Hepatocyte (in vitro differentiated cells): ENCODE results near the gene HOXA11. TPM values are rescaled to one million over a fixed set of nuclear protein-coding genes. Genes with fewer than 3 reads are reported as not detected.
A peak's percentile ranks its signal among the peaks of the same experiment; 100 is the strongest.

ENCODE experiments used
- DNase-seq: peaks from one replicate; pipeline ENCODE4 v3.0.0-alpha.2; 2016; ENCODE audit warnings: low spot score
- H2AFZ ChIP-seq: fragments of 200-600 bp; sonication (generic); 2 replicates; pipeline ENCODE4 v1.6.0; 2016; ENCODE audit warnings: antibody characterized with exemption, mild to moderate bottlenecking
- H3K27ac ChIP-seq: fragments of 200-600 bp; sonication (generic); 2 replicates; pipeline ENCODE4 v1.5.1; 2016; ENCODE audit warnings: mild to moderate bottlenecking
- H3K27me3 ChIP-seq: fragments of 200-600 bp; sonication (generic); 2 replicates; pipeline ENCODE4 v1.6.1; 2016
- H3K36me3 ChIP-seq: fragments of 200-600 bp; sonication (generic); replicated peaks from 2 replicates; pipeline ENCODE4 v1.5.1; 2016; ENCODE audit warnings: low read depth; ENCODE audit not compliant: insufficient read depth
- H3K4me1 ChIP-seq: fragments of 200-600 bp; sonication (generic); 2 replicates; pipeline ENCODE4 v1.5.1; 2016; ENCODE audit warnings: mild to moderate bottlenecking, moderate library complexity; ENCODE audit not compliant: insufficient read depth
- H3K4me2 ChIP-seq: fragments of 200-600 bp; sonication (generic); 2 replicates; pipeline ENCODE4 v1.6.0; 2016
- H3K4me3 ChIP-seq: fragments of 200-600 bp; sonication (generic); 2 replicates; pipeline ENCODE4 v1.5.1; 2016; ENCODE audit warnings: mild to moderate bottlenecking
- H3K79me2 ChIP-seq: fragments of 200-600 bp; sonication (generic); 2 replicates; pipeline ENCODE4 v1.6.0; 2017; ENCODE audit warnings: mild to moderate bottlenecking
- H3K9me2 ChIP-seq: fragments of 200-600 bp; sonication (generic); replicated peaks from 2 replicates; pipeline ENCODE4 v1.6.0; 2017; ENCODE audit warnings: mild to moderate bottlenecking; ENCODE audit not compliant: insufficient read depth
- H3K9me3 ChIP-seq: fragments of 200-600 bp; sonication (generic); 2 replicates; pipeline ENCODE4 v1.5.1; 2016; ENCODE audit warnings: low read depth, mild to moderate bottlenecking
- H4K20me1 ChIP-seq: fragments of 200-600 bp; sonication (generic); 2 replicates; pipeline ENCODE4 v1.6.0; 2016; ENCODE audit warnings: mild to moderate bottlenecking; ENCODE audit not compliant: insufficient read depth, poor library complexity, severe bottlenecking
- EZH2 ChIP-seq: fragments of 200-600 bp; sonication (generic); IDR thresholded peaks from 2 replicates; pipeline ENCODE4 v1.6.1; 2016; ENCODE audit warnings: antibody characterized with exemption, mild to moderate bottlenecking, borderline replicate concordance
- EZH2phosphoT487 ChIP-seq: fragments of 200-600 bp; sonication (generic); IDR thresholded peaks from one replicate; pipeline ENCODE4 v1.6.1; 2018; ENCODE audit warnings: antibody characterized with exemption, mild to moderate bottlenecking, low read depth, moderate library complexity; ENCODE audit not compliant: unreplicated experiment, severe bottlenecking
- WGBS: methylation state at CpG from one replicate; pipeline ENCODE4 v1.1.6; 2016; ENCODE audit warnings: low lambda C conversion rate; ENCODE audit errors: missing lambda C conversion rate; 5-methylcytosine and 5-hydroxymethylcytosine counted together
- polyA plus RNA-seq: library from polyadenylated mRNA; unstranded; fragments of >200 nt; fragmentation: Nextera tagmentation; extraction: Ambion mirVana; gene quantifications from 2 replicates; pipeline ENCODE4 v1.2.1, GENCODE V29; 2016
- total RNA-seq: library from RNA; depleted of rRNA; stranded (reverse); fragments of >200 nt; gene quantifications from 2 replicates; pipeline ENCODE4 v1.2.3, GENCODE V29; 2014
- TF ChIP-seq, protein P1 (sequence below): fragments of 200-600 bp; sonication (generic); IDR thresholded peaks from 2 replicates; pipeline ENCODE4 v1.5.1; 2016; ENCODE audit warnings: antibody characterized with exemption, mild to moderate bottlenecking; ENCODE audit not compliant: poor library complexity

Gene HOXA11
- total and polyA plus RNA-seq, 2 experiments from 2014 or later: 6.4 to 7.6 TPM

DNA sequence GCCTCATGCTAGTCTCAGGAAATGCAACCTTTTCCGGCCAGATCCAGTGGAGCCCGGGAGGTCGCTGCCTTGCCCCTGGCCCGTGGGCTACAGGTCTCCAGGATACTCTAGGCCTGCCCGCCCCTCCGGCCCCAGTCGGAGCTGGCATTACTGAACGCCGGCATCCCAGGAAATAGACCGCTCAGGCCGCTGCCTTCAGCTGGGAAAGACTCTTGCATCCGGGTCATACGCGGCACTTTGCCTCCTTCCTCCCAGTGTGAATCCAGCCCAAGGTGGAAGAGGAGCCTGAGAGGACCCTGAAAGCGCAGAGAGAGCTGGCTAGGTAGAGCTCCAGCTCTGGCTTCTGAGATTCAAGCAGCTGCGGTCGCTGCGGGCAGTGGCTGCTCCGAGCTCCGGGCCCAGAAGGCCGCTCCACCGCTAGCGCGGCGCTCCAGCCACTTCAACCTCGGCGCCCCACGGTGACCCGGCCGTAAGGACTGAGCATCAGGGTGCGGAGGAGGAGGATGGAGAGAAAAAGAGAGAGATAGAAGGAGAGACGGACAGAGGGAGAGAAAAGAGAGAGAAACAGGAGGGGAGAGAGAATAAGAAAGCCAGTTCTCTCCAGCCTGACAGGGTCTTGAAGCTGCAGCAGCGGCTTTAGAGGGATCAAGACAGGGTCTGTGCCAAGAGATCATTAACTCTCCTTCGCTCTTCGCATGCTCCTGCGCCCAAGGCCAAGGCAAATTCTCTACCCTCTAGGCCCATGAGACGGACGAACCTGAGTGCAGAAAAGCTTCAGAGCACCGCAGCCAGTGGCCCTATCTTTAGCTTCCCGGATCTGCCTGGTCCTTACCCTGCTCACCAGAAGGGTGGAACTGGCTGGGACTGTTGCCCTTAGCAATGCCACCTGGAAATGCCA is 9.2 kb downstream of the HOXA11 start:
- no peak for DNase-seq
- Histone ChIP-seq H3K4me3 (peak overlapping the region; percentile 20), H3K4me1 (peaks cover 14% of the 10 kb centered on the region), H3K9me2 (no peaks in the 10 kb centered on the region), H3K9me3 (no peaks in the 10 kb centered on the region), H3K36me3 (no peaks in the 10 kb centered on the region), H3K79me2 (peaks cover 90% of the 10 kb centered on the region), H3K27me3 (peaks cover 95% of the 10 kb centered on the region), H3K4me2 (peak overlapping the region; percentile 96), H4K20me1 (peaks cover 9% of the 10 kb centered on the region), H2AFZ (no peak overlapping the region), H3K27ac (peak overlapping the region; percentile 96)
- TF ChIP-seq EZH2 (no peak), EZH2phosphoT487 (no peak)
- TF ChIP-seq, protein P1, sequence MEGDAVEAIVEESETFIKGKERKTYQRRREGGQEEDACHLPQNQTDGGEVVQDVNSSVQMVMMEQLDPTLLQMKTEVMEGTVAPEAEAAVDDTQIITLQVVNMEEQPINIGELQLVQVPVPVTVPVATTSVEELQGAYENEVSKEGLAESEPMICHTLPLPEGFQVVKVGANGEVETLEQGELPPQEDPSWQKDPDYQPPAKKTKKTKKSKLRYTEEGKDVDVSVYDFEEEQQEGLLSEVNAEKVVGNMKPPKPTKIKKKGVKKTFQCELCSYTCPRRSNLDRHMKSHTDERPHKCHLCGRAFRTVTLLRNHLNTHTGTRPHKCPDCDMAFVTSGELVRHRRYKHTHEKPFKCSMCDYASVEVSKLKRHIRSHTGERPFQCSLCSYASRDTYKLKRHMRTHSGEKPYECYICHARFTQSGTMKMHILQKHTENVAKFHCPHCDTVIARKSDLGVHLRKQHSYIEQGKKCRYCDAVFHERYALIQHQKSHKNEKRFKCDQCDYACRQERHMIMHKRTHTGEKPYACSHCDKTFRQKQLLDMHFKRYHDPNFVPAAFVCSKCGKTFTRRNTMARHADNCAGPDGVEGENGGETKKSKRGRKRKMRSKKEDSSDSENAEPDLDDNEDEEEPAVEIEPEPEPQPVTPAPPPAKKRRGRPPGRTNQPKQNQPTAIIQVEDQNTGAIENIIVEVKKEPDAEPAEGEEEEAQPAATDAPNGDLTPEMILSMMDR: no peak
- WGBS: 15% methylated on average over 38 of the region's 40 CpGs

DNA sequence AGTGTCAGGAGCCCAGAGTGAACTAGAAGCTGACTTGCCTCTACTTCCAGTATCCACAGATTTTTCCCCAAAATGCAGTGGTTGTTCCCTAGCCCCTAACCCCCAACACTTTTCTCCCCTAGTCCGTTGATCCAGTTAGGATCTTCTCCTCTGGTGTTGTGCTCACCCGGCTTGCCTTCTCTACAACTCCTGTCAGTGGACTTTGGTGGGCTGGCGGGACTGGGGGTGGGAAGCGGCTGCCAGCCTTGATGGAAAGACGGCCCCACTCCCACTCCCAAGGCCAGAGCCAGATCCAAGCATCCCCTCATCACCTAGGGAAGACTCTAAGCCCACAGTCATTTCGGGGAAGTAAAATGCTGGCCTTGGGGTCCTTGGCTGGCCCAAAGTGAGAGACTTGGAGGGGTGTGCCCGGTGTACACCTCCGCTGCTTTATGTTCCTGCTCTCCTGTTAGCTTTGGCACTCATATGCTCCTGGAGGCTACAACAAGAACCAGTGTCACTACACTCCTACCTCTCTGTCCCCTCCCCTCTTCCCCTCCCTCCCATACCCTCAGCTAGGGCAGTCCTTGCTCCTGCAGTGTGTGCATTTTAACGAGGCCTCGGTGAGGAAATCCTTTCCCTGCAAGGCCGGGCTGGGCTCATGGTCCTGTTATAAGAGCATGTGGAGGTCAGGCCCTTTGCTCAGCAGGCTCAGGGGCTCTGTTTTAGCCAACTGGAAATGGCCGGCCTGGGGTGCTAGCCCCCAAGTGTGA is 10.0 kb downstream of the HOXA11 start:
- no peak overlapping the region for H2AFZ ChIP-seq
- H3K9me3 ChIP-seq: no peaks in the 10 kb centered on the region
- H3K27ac ChIP-seq: peak overlapping the region; percentile 96
- peaks cover 95% of the 10 kb centered on the region for H3K79me2 ChIP-seq
- H3K27me3 ChIP-seq: peaks cover 95% of the 10 kb centered on the region
- TF ChIP-seq, protein P1: no peak
- peak; percentile 21 for TF ChIP-seq EZH2phosphoT487
- H3K4me1 ChIP-seq: peaks cover 6% of the 10 kb centered on the region
- H3K9me2 ChIP-seq: no peaks in the 10 kb centered on the region
- DNase-seq: no peak
- WGBS: 31% methylated on average over 12 of the region's 12 CpGs
- peaks cover 16% of the 10 kb centered on the region for H4K20me1 ChIP-seq
- peak overlapping the region; percentile 96 for H3K4me2 ChIP-seq
- peak overlapping the region; percentile 61 for H3K4me3 ChIP-seq
- no peaks in the 10 kb centered on the region for H3K36me3 ChIP-seq

DNA sequence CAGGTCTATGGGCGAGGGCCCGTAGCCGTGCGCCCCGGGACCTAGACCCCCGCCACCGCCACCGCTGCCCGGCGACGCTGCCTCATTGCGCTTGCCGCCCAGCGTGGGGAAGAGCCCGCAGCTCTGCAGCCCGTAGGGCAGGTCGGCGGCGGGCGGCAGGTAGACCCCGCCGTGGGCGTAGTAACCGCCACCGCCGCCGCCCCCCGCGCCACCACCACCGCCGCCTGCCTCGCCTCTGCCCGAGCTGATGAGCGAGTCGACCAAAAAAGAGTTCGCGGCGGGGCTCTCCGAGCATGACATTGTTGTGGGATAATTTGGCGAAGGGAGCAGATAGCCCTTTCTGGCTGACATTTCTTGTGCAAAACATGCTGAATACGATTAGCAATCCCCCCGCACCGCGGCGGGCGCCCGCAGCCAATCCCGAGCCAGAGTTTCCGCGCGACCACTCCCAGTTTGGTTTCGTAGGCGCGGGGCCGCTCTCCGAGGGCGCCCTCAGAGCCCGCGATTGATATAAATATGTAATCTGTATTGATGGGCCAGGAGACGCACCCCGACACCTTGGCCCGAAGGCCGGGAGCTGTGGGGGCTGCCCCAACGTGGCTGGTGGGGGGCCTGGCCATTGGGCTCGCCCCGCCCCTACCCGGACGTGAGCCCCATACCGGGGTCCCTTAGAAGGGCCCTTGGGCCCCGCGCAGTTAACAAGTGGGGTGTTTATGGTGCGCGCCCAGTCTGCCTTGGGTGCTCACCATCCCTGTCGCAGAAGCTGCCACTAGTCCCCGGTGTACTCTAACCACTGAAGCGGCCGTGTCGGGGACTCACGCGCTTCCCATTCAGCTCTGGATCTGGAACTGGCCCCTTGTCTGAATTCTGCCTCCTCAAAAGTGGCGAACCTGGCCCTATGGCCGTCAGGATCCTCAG is 10.8 kb downstream of the HOXA11 start, which contains the start of gene HOXA10:
TSS of gene HOXA10 (minus strand) at position 365 of the 918 bp plus-strand sequence. CDS start at position 351, 14 bp downstream.
- no peaks in the 10 kb centered on the region for H3K36me3 ChIP-seq
- peaks cover 99% of the 10 kb centered on the region for H3K27me3 ChIP-seq
- H3K27ac ChIP-seq: peak within 1 kb of the TSS; percentile 96
- TF ChIP-seq EZH2 (no peak), EZH2phosphoT487 (no peak)
- TF ChIP-seq, protein P1: no peak
- H3K4me1 ChIP-seq: peaks cover 9% of the 10 kb centered on the region
- 10% methylated on average over 58 of the region's 82 CpGs for WGBS
- DNase-seq: no peak
- peaks cover 16% of the 10 kb centered on the region for H4K20me1 ChIP-seq
- H3K4me2 ChIP-seq: peak within 1 kb of the TSS; percentile 96
- H2AFZ ChIP-seq: peak within 1 kb of the TSS; percentile 45
- no peaks in the 10 kb centered on the region for H3K9me2 ChIP-seq
- peaks cover 99% of the 10 kb centered on the region for H3K79me2 ChIP-seq
- H3K4me3 ChIP-seq: peak within 1 kb of the TSS; percentile 61
- no peaks in the 10 kb centered on the region for H3K9me3 ChIP-seq
